ENCODE results near the gene BRD1.

- TF ChIP-seq, protein P1, sequence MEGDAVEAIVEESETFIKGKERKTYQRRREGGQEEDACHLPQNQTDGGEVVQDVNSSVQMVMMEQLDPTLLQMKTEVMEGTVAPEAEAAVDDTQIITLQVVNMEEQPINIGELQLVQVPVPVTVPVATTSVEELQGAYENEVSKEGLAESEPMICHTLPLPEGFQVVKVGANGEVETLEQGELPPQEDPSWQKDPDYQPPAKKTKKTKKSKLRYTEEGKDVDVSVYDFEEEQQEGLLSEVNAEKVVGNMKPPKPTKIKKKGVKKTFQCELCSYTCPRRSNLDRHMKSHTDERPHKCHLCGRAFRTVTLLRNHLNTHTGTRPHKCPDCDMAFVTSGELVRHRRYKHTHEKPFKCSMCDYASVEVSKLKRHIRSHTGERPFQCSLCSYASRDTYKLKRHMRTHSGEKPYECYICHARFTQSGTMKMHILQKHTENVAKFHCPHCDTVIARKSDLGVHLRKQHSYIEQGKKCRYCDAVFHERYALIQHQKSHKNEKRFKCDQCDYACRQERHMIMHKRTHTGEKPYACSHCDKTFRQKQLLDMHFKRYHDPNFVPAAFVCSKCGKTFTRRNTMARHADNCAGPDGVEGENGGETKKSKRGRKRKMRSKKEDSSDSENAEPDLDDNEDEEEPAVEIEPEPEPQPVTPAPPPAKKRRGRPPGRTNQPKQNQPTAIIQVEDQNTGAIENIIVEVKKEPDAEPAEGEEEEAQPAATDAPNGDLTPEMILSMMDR (IDR thresholded peaks at IDR 0.05), result no peak
- no peak for TF ChIP-seq POLR2AphosphoS5 (IDR thresholded peaks at IDR 0.05; ENCODE audit: insufficient read depth in 1 of 2, low read depth in 1 of 2)
- no peak for TF ChIP-seq POLR2A (IDR thresholded peaks at IDR 0.05)
Measured at GRCh38 chr22:49797706-49798105, 30.0 kb downstream of the BRD1 start.
